Ishikawa (cell line): ENCODE data around the gene NSG1.

Experiments used
- RAD21 ChIP-seq: IDR thresholded peaks from 2 replicates; pipeline ENCODE4 v1.6.1; 2012; ENCODE audit warnings: low read depth
- TEAD4 ChIP-seq: IDR thresholded peaks from 2 replicates; pipeline ENCODE4 v1.6.1; 2012
- YY1 ChIP-seq: IDR thresholded peaks from 2 replicates; pipeline ENCODE4 v1.6.1; 2012; ENCODE audit warnings: low read depth
- TF ChIP-seq, protein P1 (sequence below): IDR thresholded peaks from 2 replicates; pipeline ENCODE4 v1.6.1; 2012

DNA sequence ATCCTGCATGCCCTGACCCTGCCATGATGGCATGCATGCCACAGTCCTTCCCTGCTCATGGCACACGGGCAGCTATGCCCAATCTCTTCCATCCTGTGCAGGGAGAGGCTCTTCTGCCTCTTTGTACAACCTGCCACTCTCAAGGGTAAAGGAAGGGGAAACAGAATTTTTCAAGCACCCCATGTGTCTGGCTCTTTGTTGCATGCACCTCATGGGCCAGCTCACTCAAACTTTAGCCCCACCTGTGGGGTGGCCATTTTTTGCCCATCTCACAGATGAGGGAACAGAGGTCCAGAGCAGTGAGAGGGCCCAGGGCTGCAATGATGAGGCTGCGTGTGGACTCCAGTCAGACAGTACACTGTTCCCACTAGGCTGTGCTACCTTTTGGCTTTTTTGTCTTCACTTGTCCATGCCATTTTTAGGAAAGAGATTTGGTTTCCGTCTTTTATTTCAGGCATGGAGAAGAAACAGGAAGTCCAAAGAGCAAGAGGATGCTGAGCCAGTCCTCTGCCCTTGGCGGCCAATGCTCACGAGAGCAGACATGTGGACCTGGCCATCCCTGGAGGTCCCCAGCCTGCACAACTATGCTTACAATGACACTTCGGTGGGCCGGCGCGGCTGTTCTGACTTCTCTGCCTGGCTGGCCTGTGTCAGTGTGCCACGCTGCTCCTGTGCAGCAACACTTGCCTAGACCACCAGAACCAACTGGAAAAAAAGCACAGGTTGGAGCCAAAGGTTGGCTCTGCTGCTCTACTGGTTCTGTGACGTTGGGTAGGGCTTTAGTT is 45.6 kb downstream of the NSG1 start:
- TF ChIP-seq, protein P1, sequence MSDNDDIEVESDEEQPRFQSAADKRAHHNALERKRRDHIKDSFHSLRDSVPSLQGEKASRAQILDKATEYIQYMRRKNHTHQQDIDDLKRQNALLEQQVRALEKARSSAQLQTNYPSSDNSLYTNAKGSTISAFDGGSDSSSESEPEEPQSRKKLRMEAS: no peak
- TF ChIP-seq TEAD4 (no peak), RAD21 (no peak), YY1 (no peak)
